Measurements from ENCODE around the gene KCNQ2. TPM values are rescaled to one million over a fixed set of nuclear protein-coding genes. Genes with fewer than 3 reads are reported as not detected.

KCNQ2 gene
- total and polyA plus RNA-seq, 10 of the 15 experiments (the other 5 are each of a cell fraction or from before 2014, with no cell fraction given) = 0.06 to 0.49 (median 0.26) TPM; not detected in 7

DNA sequence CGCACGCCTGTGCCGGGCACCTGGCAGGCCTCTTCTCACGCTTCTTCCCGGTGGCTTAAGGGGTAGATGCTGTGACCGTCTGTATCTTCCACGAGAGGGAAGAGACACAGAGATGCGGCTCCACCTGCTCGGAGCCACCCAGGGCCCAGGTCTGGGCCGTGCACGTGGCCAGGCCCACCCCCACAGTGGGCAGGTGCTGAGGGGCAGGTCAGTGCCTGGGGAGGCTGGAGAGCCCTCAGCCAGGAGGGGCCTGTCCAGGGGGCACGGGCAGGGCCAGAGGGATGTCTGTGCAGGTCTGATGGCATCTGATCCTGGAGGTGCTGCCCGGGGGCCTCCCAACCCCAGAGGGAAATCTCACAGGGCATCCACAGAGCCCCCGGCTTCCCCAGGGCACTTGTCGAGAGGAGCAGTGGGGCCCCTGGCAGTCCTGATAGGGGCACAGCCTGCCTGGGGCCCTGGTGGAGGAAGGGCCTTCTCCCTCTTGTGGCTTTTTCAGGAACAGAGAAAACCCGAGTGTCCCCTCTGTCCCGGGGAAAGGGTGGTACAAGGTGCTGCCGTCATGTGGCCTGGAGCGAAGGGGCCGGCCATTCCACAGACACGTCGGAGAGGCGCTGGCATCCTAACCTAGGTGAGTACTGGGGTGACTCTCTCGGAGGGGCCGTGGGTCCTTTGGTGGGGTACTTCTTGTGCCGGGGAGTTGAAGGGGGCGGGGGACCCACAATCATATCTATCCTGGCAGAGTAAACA, 61.1 kb downstream of the KCNQ2 start:
- Histone ChIP-seq H3K4me3 (no peak overlapping the region), H3K4me2 (ENCODE audit: control insufficient read depth, insufficient read depth) (no peak overlapping the region), H3K9ac (ENCODE audit: control insufficient read depth, insufficient read depth, low read length) (no peak overlapping the region), H3K36me3 (ENCODE audit: control insufficient read depth in 2 of 2, insufficient read depth in 2 of 2, low read length in 1 of 2) (no peaks in the 10 kb centered on the region), H4K20me1 (ENCODE audit: control insufficient read depth, insufficient read depth) (no peaks in the 10 kb centered on the region), H3K27me3 (replicated peaks in 1 of 2; ENCODE audit: control insufficient read depth in 2 of 2, insufficient read depth in 2 of 2, low read length in 1 of 2) (no peaks in the 10 kb centered on the region; a peak in 1 of 4 replicates), H2AFZ (ENCODE audit: control insufficient read depth, low read depth, low read length) (no peak overlapping the region), H3K27ac (ENCODE audit: control insufficient read depth, insufficient read depth) (no peak overlapping the region), H3K4me1 (ENCODE audit: control insufficient read depth, insufficient read depth, low read length) (no peaks in the 10 kb centered on the region), H3K79me2 (ENCODE audit: control insufficient read depth, insufficient read depth, low read length) (no peaks in the 10 kb centered on the region), H3K9me3 (replicated peaks; ENCODE audit: control insufficient read depth, insufficient read depth, low read length) (no peaks in the 10 kb centered on the region; the same call in 2 of the 3 replicates)
- ATAC-seq (no peak), DNase-seq (ENCODE audit: low read depth, low spot score) (no peak), FAIRE-seq (no peak)
- POLR2A ChIA-PET = no interaction called here
- in situ Hi-C loops (cut with MboI) (no loop called here), intact Hi-C loops (cut with micrococcal nuclease; ENCODE audit: unreplicated experiment) (no loop called here)
- WGBS (ENCODE audit: insufficient coverage, insufficient replicate concordance, low lambda C conversion rate, missing lambda C conversion rate) = 38% methylated on average over 27 of the region's 27 CpGs
- SMC1A ChIA-PET (ENCODE audit: uncharacterized antibody, unreplicated experiment) = no interaction called here
- TF ChIP-seq, protein P1, sequence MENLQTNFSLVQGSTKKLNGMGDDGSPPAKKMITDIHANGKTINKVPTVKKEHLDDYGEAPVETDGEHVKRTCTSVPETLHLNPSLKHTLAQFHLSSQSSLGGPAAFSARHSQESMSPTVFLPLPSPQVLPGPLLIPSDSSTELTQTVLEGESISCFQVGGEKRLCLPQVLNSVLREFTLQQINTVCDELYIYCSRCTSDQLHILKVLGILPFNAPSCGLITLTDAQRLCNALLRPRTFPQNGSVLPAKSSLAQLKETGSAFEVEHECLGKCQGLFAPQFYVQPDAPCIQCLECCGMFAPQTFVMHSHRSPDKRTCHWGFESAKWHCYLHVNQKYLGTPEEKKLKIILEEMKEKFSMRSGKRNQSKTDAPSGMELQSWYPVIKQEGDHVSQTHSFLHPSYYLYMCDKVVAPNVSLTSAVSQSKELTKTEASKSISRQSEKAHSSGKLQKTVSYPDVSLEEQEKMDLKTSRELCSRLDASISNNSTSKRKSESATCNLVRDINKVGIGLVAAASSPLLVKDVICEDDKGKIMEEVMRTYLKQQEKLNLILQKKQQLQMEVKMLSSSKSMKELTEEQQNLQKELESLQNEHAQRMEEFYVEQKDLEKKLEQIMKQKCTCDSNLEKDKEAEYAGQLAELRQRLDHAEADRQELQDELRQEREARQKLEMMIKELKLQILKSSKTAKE (IDR thresholded peaks at IDR 0.05; ENCODE audit: low read depth, poor library complexity, severe bottlenecking) = no peak
- TF ChIP-seq CEBPB (IDR thresholded peaks at IDR 0.05; ENCODE audit: borderline replicate concordance in 1 of 2, low read depth in 2 of 2, low read length in 2 of 2) (no peak), KDM1A (IDR thresholded peaks at IDR 0.05; ENCODE audit: borderline replicate concordance) (no peak), JUNB (IDR thresholded peaks at IDR 0.05) (no peak), RELA (IDR thresholded peaks at IDR 0.05; ENCODE audit: borderline replicate concordance, partially characterized antibody) (no peak), FOXM1 (IDR thresholded peaks at IDR 0.05; ENCODE audit: low read depth, low read length) (no peak), MEF2A (IDR thresholded peaks at IDR 0.05; ENCODE audit: insufficient read depth, low read depth, low read length) (no peak), NFIC (IDR thresholded peaks at IDR 0.05; ENCODE audit: low read depth, low read length) (no peak), SIN3A (IDR thresholded peaks at IDR 0.05; ENCODE audit: low read depth, low read length) (no peak), NFYA (IDR thresholded peaks at IDR 0.05; ENCODE audit: borderline replicate concordance, low read depth, low read length) (no peak), CBFB (IDR thresholded peaks at IDR 0.05; ENCODE audit: low read depth) (no peak), NFXL1 (IDR thresholded peaks at IDR 0.05; ENCODE audit: borderline replicate concordance) (no peak), TARDBP (IDR thresholded peaks at IDR 0.05; ENCODE audit: borderline replicate concordance) (no peak), YY1 (IDR thresholded peaks at IDR 0.05; ENCODE audit: low read depth, low read length) (no peak), ZSCAN29 (IDR thresholded peaks at IDR 0.05) (no peak), TBL1XR1 (IDR thresholded peaks at IDR 0.05; ENCODE audit: low read depth, low read length) (no peak), CHD4 (IDR thresholded peaks at IDR 0.05) (no peak), CBX5 (IDR thresholded peaks at IDR 0.05; ENCODE audit: low read depth) (no peak)
- RAD21 ChIA-PET (ENCODE audit: unreplicated experiment) = no interaction called here
- CTCF ChIA-PET = no interaction called here
- BruUV-seq (replicated peaks) = no TSS peak
